WTC11 (cell line): ENCODE measurements around the gene FITM2. TPM values are rescaled to one million over a fixed set of nuclear protein-coding genes. Genes with fewer than 3 reads are reported as not detected.
"Not testable (repeated sequence)": the region's sequence is repeated elsewhere in the genome, so short reads cannot be mapped to it uniquely, and the experiment has no call there.

Experiments used
- ATAC-seq: fragments of 200-7000 bp; cut with Tn5 transposase; 2 replicates; pipeline ENCODE4 v1.10.0; 2021; ENCODE audit warnings: mild to moderate bottlenecking, moderate library complexity
- CTCF ChIA-PET: fragments of 300-600 bp; sonication (Branson Sonifier 250); formaldehyde crosslinking; loops from one replicate; lab custom pipeline; 2021; ENCODE audit warnings: antibody characterized with exemption; lab: Charles Lee
- POLR2A ChIA-PET: fragments of 350-600 bp; sonication (Branson Sonifier 250); formaldehyde crosslinking; loops from one replicate; lab custom pipeline; 2021; ENCODE audit warnings: antibody characterized with exemption; lab: Charles Lee
- DNase-seq: peaks from one replicate; pipeline ENCODE4 v3.0.0; 2021; ENCODE audit warnings: low spot score
- H3K27ac Mint-ChIP-seq: 2 replicates; pipeline ENCODE4 v1.8.0; 2021; ENCODE audit warnings: mixed read lengths
- H3K27me3 Mint-ChIP-seq: 2 replicates; pipeline ENCODE4 v1.8.0; 2021; ENCODE audit warnings: low read depth, mild to moderate bottlenecking, moderate library complexity, mixed read lengths
- H3K36me3 Mint-ChIP-seq: 2 replicates; pipeline ENCODE4 v1.8.0; 2021; ENCODE audit warnings: mixed read lengths
- H3K4me1 Mint-ChIP-seq: 2 replicates; pipeline ENCODE4 v1.8.0; 2022; ENCODE audit warnings: mixed read lengths
- H3K4me3 Mint-ChIP-seq: 2 replicates; pipeline ENCODE4 v1.8.0; 2021; ENCODE audit warnings: mild to moderate bottlenecking, moderate library complexity, mixed read lengths
- H3K9me3 Mint-ChIP-seq: 2 replicates; pipeline ENCODE4 v1.8.0; 2021; ENCODE audit warnings: mixed read lengths
- ARID4B ChIP-seq: sonication (generic); formaldehyde crosslinking; IDR thresholded peaks from 2 replicates; pipeline ENCODE4 v1.8.0; 2023; ENCODE audit warnings: missing genetic modification reagents, mild to moderate bottlenecking, borderline replicate concordance
- ATF6 ChIP-seq: sonication (generic); formaldehyde crosslinking; IDR thresholded peaks from 2 replicates; pipeline ENCODE4 v1.8.1; 2023; ENCODE audit warnings: mild to moderate bottlenecking, missing genetic modification reagents
- CBFB ChIP-seq: sonication (generic); formaldehyde crosslinking; IDR thresholded peaks from 2 replicates; pipeline ENCODE4 v1.8.1; 2022; ENCODE audit warnings: mild to moderate bottlenecking, low read depth, missing genetic modification reagents
- FOXJ3 ChIP-seq: sonication (generic); formaldehyde crosslinking; IDR thresholded peaks from 2 replicates; pipeline ENCODE4 v1.9.0; 2021; ENCODE audit warnings: missing genetic modification reagents, mild to moderate bottlenecking, borderline replicate concordance
- GRHL2 ChIP-seq: fragments of 250-450 bp; sonication (Bioruptor Pico); IDR thresholded peaks from 2 replicates; pipeline ENCODE4 v1.8.0; 2022; ENCODE audit warnings: mild to moderate bottlenecking, moderate library complexity; ENCODE audit not compliant: insufficient replicate concordance, severe bottlenecking
- HMGA2 ChIP-seq: fragments of 250-450 bp; sonication (Bioruptor Pico); IDR thresholded peaks from 2 replicates; pipeline ENCODE4 v1.4.0; 2021; ENCODE audit warnings: mild to moderate bottlenecking, moderate library complexity
- IRF1 ChIP-seq: sonication (generic); formaldehyde crosslinking; IDR thresholded peaks from 2 replicates; pipeline ENCODE4 v1.8.0; 2023; ENCODE audit warnings: missing genetic modification reagents
- MAX ChIP-seq: sonication (generic); formaldehyde crosslinking; IDR thresholded peaks from 2 replicates; pipeline ENCODE4 v1.8.0; 2022; ENCODE audit warnings: mild to moderate bottlenecking, missing genetic modification reagents
- NFATC4 ChIP-seq: fragments of 250-450 bp; sonication (Bioruptor Pico); IDR thresholded peaks from 2 replicates; pipeline ENCODE4 v1.9.0; 2021; ENCODE audit warnings: mild to moderate bottlenecking
- NFYB ChIP-seq: sonication (generic); formaldehyde crosslinking; conservative IDR thresholded peaks from 2 replicates; pipeline ENCODE4 v1.8.0; 2022; ENCODE audit warnings: low read depth, missing genetic modification reagents
- OVOL2 ChIP-seq: fragments of 250-450 bp; sonication (Bioruptor Pico); IDR thresholded peaks from 2 replicates; pipeline ENCODE4 v1.9.0; 2021; ENCODE audit warnings: mild to moderate bottlenecking, borderline replicate concordance
- SMAD3 ChIP-seq: sonication (generic); formaldehyde crosslinking; IDR thresholded peaks from 2 replicates; pipeline ENCODE4 v1.8.0; 2022; ENCODE audit warnings: missing genetic modification reagents, mild to moderate bottlenecking, borderline replicate concordance
- TP53 ChIP-seq: sonication (generic); formaldehyde crosslinking; IDR thresholded peaks from 2 replicates; pipeline ENCODE4 v1.8.1; 2023; ENCODE audit warnings: mild to moderate bottlenecking, missing genetic modification reagents
- ZNF423 ChIP-seq: fragments of 250-450 bp; sonication (Bioruptor Pico); IDR thresholded peaks from 2 replicates; pipeline ENCODE4 v2.1.2; 2022; ENCODE audit warnings: mild to moderate bottlenecking, moderate library complexity
- total RNA-seq: library from RNA; stranded (reverse); gene quantifications from 3 replicates; pipeline ENCODE4 v1.2.3, GENCODE V29; 2021

Gene FITM2
- total RNA-seq, 1 experiment from 2014 or later, result 2.0 TPM

GRCh38 chr20:44301285-44301684, 9.7 kb downstream of the FITM2 start (continued):
- TF ChIP-seq IRF1 (CRISPR knock-in tag) (no peak), ARID4B (no peak), FOXJ3 (CRISPR knock-in tag) (no peak), NFATC4 (CRISPR knock-in tag) (no peak), GRHL2 (no peak), HMGA2 (CRISPR knock-in tag) (no peak), NFYB (no peak)

- H3K4me1 Mint-ChIP-seq, H3K4me3 Mint-ChIP-seq, H3K27me3 Mint-ChIP-seq, H3K36me3 Mint-ChIP-seq, POLR2A ChIA-PET, DNase-seq, H3K9me3 Mint-ChIP-seq, ATAC-seq, H3K27ac Mint-ChIP-seq: not testable (repeated sequence)
- CTCF ChIA-PET, result interaction anchor here (1.4 to 2.4 kb wide), 3 partner anchors 12 to 82 kb away, joined by 4 to 14 read pairs (median 5); partner anchors contain the start of genes FITM2 and GDAP1L1
Measured at GRCh38 chr20:44299011-44299535, 11.9 kb downstream of the FITM2 start.

GRCh38 chr20:44297721-44298120, 13.3 kb downstream of the FITM2 start:
- DNase-seq (no peak), ATAC-seq (no peak)
- Mint-ChIP-seq H3K27me3 (no peaks in the 10 kb centered on the region; the same call in 1 of the 2 replicates), H3K4me1 (peaks cover 3% of the 10 kb centered on the region), H3K9me3 (no peaks in the 10 kb centered on the region), H3K4me3 (no peak overlapping the region), H3K27ac (no peak overlapping the region), H3K36me3 (no peaks in the 10 kb centered on the region)
- TF ChIP-seq CBFB (CRISPR knock-in tag) (no peak), OVOL2 (CRISPR knock-in tag) (no peak), ZNF423 (CRISPR knock-in tag) (no peak), MAX (CRISPR knock-in tag) (no peak)
- ChIA-PET CTCF (interaction anchor here (2.4 kb wide), 1 partner anchor 13 kb away, joined by 6 read pairs; the partner anchor contains the start of gene FITM2), POLR2A (no interaction called here)

- no peak for TF ChIP-seq TP53 (CRISPR knock-in tag)
- no peak for TF ChIP-seq SMAD3 (CRISPR knock-in tag)
- no peak for TF ChIP-seq ATF6 (CRISPR knock-in tag)
- TF ChIP-seq, all 79 proteins: peak for 0
- H3K4me1 Mint-ChIP-seq, result peaks cover 3% of the 10 kb centered on the region
- DNase-seq (peak; percentile 31), ATAC-seq (no peak)
- 0 out of 2 replicates have a peak, but pooled peaks cover 3% of the 10 kb centered on the region for H3K9me3 Mint-ChIP-seq
- ChIA-PET CTCF (interaction anchor here (2.4 kb wide), 1 partner anchor 15 kb away, joined by 6 read pairs; the partner anchor contains the start of gene FITM2), POLR2A (interaction anchor here (0.5 to 0.7 kb wide), 2 partner anchors 15 to 39 kb away, joined by 3 to 4 read pairs; partner anchors contain the start of gene FITM2)
- H3K27ac Mint-ChIP-seq, result no peak overlapping the region
- H3K4me3 Mint-ChIP-seq, result no peak overlapping the region
- H3K27me3 Mint-ChIP-seq, result no peaks in the 10 kb centered on the region; the same call in 1 of the 2 replicates
- no peaks in the 10 kb centered on the region for H3K36me3 Mint-ChIP-seq
Measured at GRCh38 chr20:44296011-44296410, 15.0 kb downstream of the FITM2 start.
